Measurements from ENCODE around the gene PTGFR.
A peak's percentile ranks its signal among the peaks of the same experiment; 100 is the strongest.

Gene PTGFR

DNA sequence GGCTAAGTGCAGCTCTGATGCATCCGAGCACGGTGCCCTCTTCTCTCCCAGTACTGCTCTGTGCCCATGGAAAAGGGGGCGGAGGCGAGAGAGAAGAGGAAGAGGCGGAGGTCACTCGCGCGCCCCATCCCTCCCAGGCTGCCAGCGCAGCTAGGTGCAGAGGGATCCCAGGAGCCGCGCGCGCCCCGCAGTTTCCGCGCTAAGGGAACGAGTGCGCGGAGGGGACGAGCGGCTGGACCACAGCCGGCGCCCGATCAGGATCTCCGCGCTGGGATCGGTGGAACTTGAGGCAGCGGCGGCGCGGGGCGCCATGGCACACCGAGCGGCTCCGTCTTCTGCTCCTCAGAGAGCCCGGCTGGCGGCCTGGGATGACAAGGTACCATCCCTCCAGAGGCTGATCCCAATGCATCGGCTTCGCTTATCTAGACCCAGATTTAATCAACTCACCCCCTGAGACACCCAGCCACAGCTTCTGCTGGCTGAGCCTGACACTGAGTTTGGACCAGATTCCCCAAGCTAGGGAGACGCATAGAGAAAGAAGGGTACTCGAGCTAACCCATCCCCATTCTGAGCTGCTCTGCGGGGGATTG lies at the start of gene PTGFR:
PTGFR (plus strand) TSS at position 114 of the 590 bp plus-strand sequence. CDS start 1,770 bp downstream, outside the sequence.
- peak; percentile 62 for DNase-seq

DNA sequence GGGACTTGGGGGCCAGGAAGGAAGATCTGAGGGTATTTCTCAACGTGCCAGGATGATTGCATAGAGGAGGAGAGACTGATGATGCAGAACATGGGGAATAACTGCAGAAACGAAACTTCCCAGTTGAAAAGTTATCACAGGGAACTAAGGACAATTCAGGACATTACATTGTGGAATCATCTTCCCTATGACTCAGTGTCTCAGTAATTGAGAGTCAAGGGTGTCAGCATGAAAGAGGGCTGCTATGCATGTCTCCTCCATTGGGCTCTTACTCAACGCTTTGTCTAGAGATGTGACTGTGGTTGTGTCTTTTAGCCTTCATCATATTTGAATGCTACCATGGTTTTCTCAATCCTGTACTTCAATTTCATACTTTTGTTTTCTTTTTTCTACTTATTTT lies 48.9 kb upstream of the PTGFR start:
- no peak for DNase-seq

DNA sequence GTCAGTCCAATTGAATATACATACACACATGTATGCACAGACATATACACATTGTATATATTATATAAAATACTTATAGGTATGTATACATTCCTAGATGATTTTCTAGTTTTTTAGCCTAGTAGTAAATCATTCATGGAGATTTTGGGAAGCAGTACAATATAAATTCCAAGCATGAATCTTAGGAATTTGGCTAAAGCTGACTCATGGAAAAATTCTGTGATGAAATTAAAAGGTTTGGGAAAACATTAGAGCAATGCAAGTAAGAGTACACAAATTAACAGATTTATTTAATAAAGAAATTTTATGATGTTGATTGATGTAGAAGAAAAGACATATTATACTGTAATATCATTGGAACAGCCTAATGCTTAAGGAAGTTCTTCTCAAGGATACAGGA lies 43.7 kb upstream of the PTGFR start:
- no peak for DNase-seq

GRCh38 chr1:78464449-78464891 lies 26.3 kb upstream of the PTGFR start:
- no peak for DNase-seq

DNA sequence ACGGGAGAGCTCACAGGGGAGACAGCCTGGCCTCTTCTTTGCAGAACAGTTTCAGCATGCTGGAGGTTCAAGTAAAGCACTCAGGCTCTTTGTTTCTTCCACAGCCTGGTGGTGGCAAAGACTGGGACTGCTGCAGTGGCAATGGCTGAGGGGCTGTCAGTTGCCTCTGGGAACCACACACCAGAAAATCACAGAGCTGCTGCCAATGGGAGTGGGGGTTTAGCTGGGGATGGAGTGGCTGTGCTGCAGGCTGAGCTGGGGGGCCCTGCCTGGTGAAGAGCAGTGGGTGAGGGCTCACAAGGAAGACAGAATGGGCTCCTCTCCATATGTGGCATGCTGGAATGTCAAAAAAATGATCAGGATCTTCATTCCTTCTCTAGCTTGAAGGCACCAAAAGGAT lies 25.6 kb upstream of the PTGFR start:
- DNase-seq: no peak

GRCh38 chr1:78468521-78468920 lies 22.3 kb upstream of the PTGFR start:
- DNase-seq: peak; percentile 37

DNA sequence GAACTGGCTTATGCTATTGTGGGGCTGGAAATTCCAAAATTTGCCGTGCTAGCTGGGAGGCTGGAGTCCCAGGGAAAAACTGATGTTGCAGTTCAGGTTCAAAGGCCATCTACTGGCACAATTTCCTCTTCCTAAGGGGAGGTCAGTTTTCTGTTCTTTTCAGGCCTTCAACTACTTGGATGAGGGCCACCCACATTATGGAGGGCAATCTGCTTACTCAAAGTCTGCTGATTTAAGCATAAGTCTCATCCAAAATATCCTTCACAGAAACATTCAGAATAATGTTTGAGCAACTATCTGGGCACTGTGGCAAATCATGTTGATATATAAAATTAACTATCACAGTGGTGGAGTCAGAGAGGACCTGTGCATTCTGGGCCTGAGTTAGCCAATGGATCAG lies 21.2 kb upstream of the PTGFR start:
- no peak for DNase-seq

GRCh38 chr1:78471890-78472620 lies 18.7 kb upstream of the PTGFR start:
- DNase-seq: no peak

DNA sequence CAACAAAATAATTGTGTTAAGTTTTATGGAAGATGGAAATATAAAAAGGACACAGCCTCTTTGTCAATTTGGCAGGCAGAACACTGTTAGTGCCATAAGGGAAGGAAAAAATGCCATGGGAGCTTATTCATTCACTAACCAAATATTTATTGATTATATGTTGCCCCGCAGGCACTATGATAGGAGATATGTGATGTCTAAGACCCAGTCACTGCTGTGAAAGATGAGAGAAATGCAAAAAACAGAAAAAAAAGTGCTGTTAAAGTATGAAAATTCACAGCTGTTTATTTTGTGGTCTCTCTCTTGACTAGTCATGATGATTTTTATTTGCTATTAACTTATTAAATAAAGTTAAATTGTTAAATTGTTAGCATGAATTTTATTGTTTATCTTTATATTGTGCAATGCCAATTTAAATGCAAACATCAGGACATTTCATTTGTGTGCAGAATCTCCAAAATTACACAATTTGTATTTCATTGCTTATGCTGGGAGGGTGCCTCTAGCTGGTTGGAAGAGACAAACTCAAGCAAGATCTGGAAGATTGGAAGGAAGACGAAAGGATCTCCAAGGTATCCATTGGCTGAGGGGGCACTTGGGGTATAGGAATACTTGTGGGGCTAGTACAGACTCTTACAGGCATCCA lies 17.8 kb upstream of the PTGFR start:
- DNase-seq: no peak

DNA sequence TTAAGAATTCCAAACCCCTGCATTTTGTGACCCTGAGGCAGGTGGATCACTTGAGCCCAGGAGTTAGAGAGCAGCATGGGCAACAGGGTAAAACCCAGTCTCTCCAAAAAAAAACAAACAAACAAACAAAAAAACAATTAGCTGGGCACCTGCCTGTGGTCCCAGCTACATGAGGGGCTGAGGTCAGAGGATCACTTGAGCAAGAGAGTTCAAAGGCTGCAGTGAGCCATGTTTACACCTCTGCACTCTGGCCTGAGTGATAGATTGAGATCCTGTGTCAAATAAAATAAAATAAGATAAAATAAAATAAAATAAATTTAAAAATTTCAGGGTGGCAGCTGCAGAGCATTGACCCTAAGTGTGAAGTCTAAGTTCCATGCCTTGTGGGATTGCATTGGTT lies 16.7 kb upstream of the PTGFR start:
- no peak for DNase-seq

DNA sequence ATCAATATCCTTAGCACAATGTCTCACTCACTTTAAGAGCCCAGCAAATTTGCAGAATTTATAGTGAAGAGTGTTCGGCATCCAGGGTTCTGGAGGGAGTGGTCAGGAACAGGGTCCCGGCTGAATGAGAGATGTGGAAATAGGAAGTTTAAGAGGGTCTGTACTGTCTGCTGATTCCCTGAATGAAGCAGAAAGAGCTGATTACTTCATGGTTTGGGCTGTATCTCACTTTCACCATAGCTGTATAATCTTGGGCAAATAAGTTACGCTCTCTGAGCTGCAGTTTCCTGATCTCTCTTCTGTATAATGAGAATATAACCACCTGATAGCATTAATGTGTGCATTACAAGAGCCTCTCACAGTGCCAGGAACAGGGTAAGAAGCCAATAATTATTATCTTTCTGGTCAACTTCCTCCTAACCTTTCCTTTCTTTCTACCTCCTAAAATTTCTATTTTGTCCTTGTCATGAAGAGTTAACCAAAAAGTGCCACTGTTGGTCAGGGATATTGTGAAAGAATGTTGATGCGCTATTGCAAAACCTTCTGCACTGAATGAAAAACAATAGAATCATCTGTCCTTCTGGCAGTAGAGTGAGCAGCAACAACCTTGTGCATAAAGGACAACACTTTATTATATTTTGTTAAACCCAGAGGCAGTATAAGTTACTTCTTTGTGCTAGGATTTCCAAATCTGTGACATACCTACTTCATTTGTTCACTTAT lies 14.7 kb upstream of the PTGFR start:
- DNase-seq: no peak

DNA sequence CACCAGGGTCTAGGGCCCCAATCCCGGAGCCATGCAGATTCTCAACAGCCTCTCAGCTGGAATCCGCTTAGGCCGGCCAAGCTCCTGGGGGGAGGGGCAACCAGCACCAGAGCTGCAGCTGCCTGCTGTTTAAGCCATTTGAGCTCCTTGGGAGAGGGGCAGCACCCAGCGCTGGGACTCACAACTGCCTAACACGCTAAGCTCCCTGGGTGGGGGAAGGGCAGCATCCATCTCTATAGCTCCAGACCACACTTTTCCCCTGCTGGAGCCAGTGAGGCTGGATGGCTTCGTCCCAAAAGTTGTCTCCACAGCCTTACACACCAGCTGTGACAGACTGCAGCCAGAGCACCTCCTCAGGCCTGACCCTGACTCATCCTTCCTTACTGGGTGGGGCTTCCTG lies 6.9 kb upstream of the PTGFR start:
- DNase-seq: no peak

- DNase-seq: peak; percentile 45
These were observed 787 bp downstream of the PTGFR start for GRCh38 chr1:78491451-78492071.

DNA sequence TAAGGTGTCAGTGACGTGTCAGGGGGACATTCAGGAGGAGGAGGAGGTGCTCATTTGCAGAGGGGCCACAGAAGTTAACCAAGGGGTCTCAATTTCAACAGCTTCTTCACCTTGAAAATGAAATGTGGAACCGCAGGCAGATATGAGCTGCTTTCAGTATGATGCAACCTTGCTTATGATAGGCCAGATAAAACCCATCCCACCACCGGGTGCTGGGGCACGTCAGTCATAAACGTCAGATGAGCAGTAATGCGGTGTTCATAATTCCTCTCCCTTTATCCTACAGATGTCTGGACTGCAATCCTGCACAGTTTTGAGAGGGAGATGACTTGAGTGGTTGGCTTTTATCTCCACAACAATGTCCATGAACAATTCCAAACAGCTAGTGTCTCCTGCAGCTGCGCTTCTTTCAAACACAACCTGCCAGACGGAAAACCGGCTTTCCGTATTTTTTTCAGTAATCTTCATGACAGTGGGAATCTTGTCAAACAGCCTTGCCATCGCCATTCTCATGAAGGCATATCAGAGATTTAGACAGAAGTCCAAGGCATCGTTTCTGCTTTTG lies 1.7 kb downstream of the PTGFR start:
- no peak for DNase-seq

- DNase-seq: no peak
These were observed 2.7 kb downstream of the PTGFR start for GRCh38 chr1:78493451-78493850.

DNA sequence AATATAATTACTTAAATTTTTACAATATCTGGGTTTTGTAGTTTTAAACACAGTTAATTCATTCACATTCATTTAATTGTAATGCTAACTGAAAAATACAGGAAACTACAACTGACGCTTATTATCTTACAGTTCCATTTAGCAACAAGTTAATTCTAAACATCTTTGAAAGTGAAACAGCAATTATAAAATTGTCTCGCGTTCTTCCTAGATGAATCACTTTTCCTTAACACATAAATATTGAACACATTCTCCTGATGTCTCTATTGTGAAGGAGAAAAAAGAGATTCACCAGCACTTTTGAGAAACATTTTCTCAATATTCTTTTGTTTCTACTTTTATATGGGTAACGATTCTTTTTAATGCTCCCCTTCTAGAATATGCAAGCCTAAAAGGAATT lies 6.4 kb downstream of the PTGFR start:
- no peak for DNase-seq

DNA sequence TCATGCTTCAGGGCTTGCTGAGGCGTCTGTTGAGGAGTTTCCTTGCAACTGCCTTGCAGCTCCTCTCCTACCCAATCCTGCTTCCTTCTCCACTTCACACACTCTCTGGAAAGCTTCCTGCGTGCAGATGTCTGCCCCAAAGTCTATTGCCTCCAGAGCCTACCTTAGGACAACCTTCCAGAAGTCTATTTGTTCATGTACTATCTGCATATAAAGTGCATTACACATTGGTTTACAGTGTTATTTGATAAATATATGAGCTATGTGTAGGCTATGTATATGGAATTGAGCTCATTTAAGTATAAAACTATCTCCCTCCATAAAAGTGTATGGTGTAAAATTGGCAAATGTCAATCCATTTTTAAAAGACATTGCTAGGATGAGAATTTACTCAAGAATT lies 9.8 kb downstream of the PTGFR start:
- DNase-seq: no peak

DNA sequence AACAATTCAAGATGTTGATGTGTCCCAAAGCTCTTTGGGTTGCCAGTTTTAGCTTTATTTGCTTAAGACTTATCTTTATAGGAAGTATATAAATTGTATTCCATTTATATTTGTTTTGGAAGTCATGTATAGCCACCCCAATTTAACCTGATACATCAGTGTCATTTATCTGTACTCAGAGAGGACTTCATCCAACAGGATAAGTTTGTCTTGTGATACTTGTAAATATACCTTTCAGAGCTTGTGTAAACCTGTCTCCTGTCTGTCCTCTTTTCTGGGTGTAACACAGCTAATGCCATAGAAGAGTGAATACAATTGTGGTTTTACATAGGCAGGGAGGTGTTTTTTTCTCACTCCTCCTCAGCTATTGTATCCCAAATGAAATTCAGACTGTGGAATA lies 10.4 kb downstream of the PTGFR start:
- DNase-seq: no peak

GRCh38 chr1:78511334-78511733 lies 20.6 kb downstream of the PTGFR start:
- DNase-seq: no peak

- no peak for DNase-seq
These were observed 25.9 kb downstream of the PTGFR start for GRCh38 chr1:78516716-78517115.

- no peak for DNase-seq
These were observed 28.7 kb downstream of the PTGFR start for GRCh38 chr1:78519446-78519845.

GRCh38 chr1:78520216-78520615 lies 29.4 kb downstream of the PTGFR start:
- no peak for DNase-seq

DNA sequence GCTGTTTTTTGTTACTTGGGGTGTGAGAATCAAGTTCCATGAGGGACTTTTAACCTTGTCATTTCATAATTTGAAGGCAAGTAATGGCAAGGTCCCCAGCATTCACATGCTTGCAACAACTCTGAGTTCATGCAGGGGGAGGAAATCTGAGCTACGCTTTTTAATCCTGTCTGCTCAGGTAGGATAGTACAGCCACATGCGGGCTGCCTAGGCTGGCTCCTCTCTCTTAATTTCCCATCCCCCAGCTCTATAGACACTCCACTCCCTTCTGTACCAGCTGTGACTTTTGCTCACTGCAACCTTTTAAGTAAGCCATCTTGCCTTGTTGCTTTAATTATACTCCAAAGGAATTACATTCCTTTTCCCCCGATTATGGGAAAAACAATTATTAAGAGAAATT lies 30.1 kb downstream of the PTGFR start:
- no peak for DNase-seq

Measured in femur (tissue), 1 donor.